NCI-H2171 treated with DMSO at 0.1 percent for 48 hours (cell line): Measurements from ENCODE around the gene MYRIP.

Source experiments
- DNase-seq: peaks from one replicate; lab custom pipeline; 2025; lab: John Stamatoyannopoulos, UW

MYRIP gene

DNA sequence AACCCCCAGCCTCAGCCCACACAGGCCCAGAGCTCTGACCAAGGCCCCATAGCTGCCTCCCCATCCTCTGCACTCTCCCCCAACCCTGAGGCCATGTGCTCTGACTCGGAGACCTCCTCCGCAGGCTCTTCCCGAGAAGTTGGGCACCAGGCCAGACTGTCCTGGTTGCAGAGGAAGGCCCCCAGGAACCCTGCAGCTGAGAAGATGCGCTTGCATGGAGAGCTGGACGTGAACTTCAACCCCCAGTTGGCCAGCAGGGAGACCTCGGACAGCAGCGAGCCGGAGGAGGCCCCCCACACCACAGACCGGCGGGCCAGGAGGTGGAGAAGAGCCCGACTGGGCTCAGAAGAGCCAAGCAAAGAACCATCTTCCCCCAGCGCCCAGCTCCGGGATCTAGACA lies 380.6 kb downstream of the MYRIP start:
- no peak for DNase-seq

DNA sequence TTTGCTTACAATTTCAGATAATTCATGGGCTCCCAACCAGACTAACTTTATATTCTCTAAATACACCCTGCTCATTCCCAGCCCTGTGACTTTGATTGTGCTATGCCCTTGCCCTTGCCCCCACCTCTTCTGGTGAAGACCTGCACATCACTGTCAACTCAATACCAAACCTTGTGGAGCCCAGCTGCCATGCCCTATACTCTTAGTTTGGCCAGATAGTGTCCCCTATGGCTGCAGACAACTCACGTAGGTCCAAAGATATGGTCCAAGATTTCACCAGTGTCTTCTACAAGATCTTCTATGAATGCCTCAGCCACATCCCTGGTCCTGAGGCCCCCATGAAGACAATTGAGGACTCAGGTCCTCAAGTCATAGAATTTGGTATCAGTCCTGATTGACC lies 381.8 kb downstream of the MYRIP start:
- no peak for DNase-seq

DNA sequence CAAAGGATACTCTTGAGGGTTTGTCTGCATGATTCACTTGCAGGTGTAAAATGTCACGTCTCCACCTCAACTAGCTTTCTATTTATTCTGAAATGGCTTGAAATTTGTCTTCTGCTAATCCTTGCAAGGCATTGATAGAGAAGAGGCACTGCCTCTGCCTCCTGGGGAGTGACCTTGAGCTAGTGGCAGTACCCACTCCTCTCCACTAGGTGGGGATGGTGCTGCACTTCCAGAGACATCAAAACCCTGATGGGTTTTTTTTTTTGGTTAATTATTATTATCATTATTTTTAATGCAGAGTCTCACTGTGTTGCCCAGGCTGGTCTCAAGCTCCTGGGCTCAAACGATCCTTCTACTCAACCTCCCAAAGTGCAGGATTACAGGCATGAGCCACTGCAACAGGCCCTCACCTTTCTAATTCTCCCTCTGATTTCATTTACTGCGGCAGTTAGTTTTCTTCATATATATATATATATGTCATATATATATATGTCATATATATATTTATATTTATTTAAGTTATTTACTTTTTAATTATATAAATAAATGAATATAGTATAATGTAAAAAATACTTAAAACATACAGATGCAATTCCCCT lies 382.5 kb downstream of the MYRIP start:
- DNase-seq, result peak; percentile 16

DNA sequence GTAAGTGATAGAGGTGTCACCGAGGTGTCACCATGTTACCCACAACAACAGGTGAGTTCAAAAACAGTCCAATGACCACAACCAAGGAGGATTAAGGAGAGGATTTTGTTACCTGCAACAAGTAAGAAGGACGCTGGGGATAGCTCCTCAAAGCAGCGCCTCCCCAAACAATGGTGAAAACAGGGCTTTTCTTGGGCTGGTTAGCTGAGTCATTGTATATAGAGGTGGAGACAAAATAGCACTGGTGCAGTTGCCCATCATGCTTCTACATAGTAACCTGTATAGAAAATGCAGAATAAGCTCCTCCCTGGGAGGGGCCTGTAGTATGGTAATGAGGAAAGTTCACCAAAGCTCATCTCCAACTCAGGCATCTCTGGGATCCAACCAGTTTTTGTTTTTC lies 383.2 kb downstream of the MYRIP start:
- no peak for DNase-seq

DNA sequence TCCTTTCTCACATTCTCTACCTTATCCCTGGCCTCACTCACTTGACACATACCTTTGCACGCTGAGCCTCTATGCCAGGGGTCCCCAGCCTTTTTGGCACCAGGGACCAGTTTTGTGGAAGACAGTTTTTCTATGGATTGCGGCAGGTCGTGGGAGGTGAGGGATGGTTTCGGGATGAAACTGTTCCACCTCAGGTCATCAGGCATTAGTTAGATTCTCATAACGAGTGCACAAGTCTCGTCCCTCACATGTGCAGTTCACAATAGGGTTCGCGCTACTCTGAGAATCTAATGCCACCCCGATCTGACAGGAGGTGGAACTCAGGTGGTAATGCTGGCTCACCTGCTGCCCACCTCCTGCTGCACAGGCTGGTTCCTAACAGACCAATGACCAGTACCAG lies 387.6 kb downstream of the MYRIP start:
- no peak for DNase-seq

DNA sequence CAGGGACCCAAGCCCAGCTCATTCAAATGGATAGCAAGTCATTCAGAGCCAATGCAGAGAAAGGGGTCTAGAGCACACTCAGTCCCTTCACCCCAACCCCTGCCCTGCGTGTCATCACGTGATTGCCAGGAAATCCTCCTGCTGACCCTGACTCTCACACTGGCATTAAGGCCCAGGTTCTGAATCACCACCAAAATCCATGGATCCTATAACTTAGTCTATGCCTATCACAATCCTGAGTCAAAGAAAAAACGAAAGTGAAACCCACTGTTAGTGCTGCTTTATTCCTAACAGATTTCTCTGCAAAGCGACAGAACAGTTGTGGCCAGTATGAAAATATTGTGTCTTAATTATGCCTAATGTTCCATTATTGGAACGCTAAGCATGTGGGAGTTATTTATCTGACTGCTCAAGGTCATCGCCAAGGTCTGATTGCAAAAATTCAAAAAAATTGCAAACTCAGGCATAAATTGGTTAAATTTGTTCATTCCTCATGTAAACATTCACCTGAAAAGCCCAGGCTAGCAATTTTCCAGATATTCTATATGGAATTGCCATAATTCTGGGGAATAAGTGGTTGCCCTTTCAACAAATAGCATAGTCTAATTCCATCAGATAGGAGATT lies 391.4 kb downstream of the MYRIP start:
- DNase-seq, result no peak

DNA sequence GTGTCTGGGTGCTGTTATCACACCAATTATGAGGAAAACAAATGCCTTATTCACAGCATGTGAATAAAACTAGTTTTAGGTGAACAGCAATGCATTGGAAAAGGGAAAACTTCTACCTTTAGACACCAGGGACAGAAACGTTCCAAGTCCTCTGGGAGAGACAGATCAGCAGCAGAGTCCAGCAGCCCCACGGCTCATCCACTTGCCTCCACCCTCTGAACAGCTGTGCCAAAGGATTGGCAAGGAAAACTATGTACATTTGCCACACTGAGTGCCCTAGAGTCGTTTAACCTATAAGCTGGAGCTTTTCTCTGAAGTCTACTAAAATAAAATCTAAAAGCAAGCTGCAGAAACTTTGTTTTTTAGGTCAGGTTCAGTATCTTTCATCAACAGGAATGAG lies 392.4 kb downstream of the MYRIP start:
- DNase-seq, result peak; percentile 0

DNA sequence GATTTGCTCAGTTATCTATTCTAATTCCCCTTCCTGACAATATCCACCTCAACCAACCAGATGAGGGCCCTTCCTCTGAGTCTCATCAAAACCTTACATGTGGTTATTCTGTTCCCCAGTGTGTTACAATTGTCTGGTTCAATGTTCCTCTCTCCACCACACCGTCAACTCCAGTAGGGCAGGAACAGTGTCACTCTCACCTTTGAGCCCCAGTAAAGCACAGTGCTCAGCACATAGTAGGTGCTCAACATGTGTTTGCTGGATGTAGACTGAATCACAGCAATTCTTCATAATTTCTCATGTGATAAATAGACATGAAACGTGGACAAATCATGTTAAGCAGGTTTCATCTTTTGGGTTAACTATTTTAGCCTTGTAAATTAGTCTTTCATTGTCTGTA lies 397.1 kb downstream of the MYRIP start:
- DNase-seq, result no peak

DNA sequence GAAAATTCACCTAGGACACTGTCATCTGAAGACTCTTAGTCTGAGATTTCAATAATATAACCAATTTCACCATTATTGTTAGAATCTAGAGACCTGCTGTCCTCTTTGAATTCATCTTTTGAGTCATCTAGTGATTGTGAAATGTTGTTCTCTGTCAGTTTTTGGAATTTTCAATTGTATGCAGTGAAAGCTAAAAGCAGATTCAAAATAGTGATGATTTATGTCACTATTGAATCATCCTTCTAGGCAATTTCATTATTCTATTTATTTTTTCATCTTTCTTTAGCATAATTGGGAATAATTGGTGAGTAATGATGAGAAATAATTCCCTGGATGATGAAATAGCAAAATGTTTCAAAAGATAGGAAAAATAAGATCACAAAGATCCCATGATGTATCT lies 398.4 kb downstream of the MYRIP start:
- no peak for DNase-seq

DNA sequence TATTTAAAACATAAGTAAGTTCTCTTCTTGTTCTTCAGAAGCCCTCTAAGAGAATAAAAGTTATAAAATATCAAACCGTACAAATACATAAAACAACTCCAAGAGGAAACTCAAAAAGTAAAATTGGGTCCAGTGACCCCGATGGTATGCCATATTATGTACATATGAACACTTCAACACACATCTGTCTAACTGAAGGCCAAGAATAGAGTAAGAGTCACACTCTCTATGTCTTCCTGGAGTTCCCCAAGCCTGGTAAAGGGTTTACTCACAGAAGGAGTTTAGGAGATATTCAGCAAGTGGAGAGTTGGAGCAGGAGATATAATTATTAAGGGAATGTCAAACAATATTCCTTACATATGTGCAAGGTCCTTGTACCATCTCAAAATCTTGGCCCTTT lies 398.8 kb downstream of the MYRIP start:
- no peak for DNase-seq

DNA sequence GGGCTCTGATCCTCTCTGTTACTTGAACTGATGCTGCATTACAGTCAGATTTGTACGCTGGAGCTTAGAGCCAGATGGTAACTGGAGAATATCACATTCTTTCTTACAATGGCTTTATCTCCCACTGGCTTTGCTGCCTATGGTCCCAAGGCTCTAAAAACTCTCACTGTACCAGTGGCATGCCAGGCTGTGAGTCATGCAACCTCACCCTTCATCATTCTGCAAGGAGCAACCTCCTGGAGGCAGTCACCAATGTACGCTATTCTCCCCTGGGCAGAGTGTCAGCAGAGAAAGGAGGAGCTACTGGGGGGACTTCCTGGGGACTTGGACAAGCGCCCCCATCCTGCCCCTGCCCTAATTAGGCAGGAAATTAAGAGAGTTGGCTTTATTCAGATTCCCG lies 402.2 kb downstream of the MYRIP start:
- no peak for DNase-seq

DNA sequence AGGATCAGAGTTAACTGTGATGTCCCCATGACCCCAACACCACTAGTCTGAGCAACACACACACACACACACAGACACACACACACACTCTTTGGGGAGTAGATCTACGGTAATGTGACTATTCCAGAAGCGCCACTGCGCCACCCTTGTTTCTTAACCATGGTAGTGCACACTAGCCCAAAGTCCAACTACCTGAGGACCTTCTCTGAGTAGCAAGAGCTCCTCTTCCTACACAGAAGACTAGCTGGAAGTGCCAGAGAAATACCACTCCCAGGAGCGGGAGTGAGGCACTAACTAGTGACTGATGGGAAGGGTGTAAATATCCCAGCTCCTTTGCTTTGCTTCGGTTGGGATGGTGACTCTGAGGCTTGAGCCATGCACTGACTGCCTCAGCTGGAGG lies 404.1 kb downstream of the MYRIP start:
- no peak for DNase-seq

DNA sequence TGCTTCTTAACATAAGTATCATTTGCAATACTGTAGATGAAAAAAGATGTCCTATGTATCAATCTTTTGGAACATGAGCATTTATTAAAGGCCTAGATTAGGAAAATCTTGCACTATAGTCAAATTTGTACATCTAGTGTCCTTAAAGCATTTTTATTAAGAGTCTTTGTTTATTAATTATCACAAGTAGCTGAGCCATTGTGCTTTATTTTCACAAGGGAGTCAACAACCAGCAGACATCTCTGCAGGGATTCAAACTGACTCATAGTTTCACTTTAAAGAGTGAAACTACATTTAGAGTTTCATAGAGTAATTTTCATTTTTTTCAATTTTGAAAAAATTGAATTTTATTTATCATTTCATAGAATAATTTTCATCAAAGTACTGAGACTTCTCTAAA lies 405.6 kb downstream of the MYRIP start:
- no peak for DNase-seq

DNA sequence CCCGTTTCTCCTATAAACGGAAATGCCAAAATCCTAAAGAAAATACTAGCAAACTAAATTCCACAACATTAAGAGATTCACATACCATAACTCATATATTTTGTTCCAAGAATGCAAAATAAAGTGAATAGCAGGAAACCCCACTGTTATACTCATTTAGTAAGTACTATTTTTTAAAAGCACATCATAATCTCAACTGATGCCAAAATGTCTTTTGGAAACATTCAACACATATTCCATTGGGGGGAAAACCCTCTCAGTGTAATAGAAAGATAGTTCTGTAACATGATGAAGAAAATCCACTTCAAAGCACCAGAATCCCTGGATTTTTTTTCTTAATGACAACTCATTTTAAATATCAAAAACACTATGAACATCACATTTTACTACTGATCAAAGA lies 407.1 kb downstream of the MYRIP start:
- no peak for DNase-seq

DNA sequence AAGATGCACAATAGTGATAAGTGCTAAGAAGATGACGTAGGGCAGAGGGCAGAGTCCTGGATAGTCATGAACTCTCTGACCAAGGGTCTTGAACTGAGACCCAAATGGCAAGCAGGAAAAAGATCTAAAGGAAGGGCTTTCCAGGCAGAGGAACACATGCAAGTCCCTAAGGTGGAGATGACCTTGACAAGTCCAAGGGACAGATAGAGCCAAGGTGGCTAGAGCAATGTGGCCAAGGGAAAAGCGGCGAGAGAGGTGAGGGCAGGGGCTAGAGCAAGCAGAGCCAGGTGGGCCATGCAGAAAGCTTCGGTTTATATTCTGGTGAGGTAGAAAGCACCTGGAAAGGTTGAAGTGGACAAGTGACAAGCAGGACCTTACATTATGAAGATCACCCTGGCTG lies 414.4 kb downstream of the MYRIP start:
- no peak for DNase-seq

DNA sequence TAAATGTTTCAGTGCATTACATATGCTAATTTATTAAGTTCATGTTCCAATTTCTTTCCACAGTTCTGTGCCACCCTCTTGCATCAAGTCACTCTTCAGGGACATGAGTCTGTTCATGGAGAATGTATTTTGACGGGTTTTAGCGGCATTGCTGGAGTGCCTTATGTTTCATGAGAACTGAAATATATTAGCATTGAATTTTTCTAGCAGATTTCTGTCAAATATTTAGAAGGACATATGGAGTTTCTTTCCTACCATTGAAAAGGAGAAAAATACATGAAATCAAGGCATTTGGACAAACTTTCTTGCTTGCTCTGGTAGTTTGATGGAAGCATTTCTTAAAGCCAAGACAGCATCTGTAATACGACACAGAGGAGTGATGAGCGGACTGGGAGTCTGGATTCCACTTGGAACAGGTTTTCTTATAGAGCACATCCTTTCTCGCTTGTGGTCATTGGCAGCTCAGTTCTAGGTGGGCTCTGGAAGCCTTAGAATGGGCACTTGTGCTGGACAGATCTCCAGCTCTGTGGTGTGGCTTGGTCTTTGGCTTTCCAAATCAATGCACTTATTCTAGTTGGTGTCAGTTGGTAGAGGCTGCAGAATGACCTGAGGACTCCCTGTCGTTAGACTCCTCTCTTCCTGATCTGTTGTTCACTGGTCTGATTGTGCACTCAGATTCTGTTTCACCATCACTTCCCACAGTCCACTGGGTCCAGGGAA lies 415.5 kb downstream of the MYRIP start:
- no peak for DNase-seq

DNA sequence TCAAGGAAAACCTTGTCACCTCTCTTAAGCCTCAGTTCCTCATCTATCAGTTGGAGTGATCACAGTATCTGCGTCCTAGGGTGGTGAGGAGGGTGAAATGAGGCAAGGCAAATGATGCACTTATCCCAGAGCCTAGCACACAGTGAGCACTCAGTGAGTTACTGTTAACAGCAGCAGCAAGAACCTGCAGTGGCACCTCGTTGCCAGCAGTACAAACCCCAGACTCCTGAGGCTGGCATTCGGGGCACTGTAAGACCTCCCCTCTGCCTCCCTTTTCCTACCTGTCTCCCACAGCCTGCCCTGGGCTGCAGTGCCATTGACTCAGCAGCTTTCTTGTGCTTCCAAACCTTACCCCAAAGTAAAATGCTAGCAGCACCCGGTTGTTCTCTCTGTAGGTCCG lies 417.2 kb downstream of the MYRIP start:
- DNase-seq, result no peak

DNA sequence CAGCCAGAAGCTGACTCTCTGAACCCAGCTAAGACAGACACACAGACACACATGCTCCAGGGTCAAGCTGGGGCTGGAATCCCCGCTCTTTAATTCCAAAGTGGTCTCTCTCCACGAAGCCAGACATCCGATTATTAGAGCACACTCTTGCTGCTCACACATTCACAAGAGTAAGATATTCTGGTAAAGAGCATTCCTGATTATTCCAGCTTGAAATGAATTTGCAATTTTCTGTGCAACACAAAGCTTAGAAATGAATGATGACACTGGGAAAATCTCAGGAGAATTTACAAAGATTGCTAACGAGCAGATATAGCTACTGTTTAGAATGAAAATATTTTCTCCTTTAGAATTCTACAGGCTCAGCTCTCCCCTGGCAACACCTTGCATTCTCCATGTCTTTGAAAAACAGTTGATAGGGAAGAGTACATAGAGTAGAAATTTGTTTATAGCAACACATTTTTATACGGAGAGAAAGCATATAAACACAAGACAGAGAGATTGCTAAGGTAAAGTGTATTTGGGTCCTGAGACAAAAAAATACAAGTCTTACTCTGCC lies 419.5 kb downstream of the MYRIP start:
- DNase-seq, result no peak

DNA sequence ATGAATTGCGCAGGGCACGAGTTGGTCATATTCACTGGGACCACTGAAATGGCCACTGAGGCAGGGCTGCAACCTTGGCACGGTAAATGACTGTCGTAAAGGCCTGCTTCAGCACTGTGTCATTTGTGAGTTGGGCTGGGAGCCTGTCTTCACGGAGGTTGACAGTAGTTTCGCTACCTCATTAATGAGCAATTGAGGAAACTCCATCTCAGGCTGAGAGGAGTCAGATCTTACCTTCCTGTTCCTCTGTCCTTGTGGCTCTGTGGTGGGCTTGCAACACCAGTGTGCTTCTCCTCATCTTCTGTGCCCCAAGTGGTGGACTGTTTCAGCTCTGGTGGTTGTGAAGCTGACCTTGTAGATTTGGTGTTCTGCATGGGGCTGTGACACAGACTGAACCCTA lies 420.0 kb downstream of the MYRIP start:
- no peak for DNase-seq

DNA sequence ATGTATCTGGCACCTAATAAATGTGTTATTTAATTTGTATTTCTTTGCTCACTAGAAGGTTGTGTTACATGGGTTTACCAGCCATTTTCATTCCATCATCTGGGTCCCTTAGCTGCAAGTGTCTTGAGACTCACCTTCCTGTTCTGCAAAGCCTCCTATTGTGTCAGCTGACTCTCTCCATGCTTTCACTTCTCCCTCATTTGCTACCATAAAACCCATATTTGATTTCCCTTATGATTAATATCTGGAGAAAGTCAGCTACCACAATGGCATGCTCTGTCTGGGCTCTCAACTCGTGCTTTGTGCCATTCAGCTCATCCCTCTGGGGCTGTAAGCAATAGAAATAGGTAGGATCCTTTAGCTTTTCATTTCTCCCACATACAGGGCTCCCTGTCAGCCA lies 420.6 kb downstream of the MYRIP start:
- no peak for DNase-seq

DNA sequence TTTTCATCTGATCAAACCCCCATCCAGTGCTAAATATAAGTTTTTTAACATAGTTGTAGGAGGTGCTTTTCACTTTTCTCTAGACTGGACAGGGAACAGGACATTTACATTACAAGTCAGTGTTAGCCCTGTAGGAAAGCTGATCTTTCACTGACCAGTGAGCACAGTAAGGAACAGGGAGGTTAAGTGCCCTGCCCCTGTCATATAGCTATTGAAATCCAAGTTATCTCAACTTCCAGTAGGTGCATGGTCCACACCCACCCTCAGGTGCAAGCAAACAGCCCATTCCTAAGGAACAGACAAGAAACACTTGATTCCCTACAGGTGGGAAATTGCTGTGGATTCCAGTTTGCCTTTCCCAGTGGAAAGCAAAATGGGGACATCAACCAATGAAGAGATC lies 421.0 kb downstream of the MYRIP start:
- no peak for DNase-seq

DNA sequence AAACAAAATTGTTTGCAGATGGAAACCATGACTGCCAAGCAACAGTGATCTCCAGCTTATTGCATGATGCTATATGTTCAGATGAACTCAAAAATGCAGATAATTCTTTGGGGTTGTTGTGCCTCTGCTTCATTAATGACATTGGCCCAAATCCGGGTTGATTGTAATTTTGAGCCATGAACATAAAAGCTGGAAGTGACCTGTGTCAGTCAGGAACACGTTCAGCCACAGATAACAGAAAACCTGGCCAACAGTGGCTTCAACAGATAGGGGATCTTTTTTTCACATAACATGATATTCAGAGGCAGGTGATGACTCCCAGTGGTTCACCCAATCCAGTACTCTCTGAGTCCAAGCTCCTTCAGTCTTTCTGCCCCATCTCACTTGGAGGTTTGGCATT lies 423.2 kb downstream of the MYRIP start:
- no peak for DNase-seq

DNA sequence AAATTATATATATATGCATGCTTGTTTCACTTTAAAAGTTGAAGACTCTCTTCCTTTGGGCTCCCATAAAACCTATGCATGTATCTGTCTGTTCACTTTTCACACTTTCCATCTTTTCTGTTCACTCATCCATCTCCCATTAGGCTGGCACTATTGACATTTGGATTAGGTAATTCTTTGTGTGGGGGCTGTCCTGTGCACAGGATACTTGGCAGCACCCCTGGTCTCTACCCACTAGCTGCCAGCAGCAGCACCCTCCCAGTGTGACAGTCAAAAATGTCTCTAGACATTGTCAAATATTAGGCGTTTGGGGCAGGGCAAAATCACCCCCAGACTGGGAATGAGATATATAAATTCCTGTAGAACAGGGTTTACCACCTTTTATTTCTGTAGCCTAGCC lies 427.8 kb downstream of the MYRIP start:
- DNase-seq, result no peak
